Skin epidermis (tissue), 12 donors: ENCODE results near the gene BDH1.
A peak's percentile ranks its signal among the peaks of the same experiment; 100 is the strongest.

ENCODE experiments used
- H3K27ac ChIP-seq, 21 experiments: fragments of 200-600 bp; sonication (generic) in 11 of 21; one replicate each; pipeline ENCODE4 v1.5.0; 2020; ENCODE audit warnings: mild to moderate bottlenecking in 3 of 21, inconsistent platforms in 2 of 21, moderate library complexity in 2 of 21
- H3K4me3 ChIP-seq, 7 experiments: fragments of 200-600 bp; sonication (generic) in 2 of 7; one replicate each; pipeline ENCODE4 v1.5.0; 2020; ENCODE audit warnings: inconsistent platforms in 2 of 7, mild to moderate bottlenecking in 2 of 7, moderate library complexity in 1 of 7

Gene BDH1

DNA sequence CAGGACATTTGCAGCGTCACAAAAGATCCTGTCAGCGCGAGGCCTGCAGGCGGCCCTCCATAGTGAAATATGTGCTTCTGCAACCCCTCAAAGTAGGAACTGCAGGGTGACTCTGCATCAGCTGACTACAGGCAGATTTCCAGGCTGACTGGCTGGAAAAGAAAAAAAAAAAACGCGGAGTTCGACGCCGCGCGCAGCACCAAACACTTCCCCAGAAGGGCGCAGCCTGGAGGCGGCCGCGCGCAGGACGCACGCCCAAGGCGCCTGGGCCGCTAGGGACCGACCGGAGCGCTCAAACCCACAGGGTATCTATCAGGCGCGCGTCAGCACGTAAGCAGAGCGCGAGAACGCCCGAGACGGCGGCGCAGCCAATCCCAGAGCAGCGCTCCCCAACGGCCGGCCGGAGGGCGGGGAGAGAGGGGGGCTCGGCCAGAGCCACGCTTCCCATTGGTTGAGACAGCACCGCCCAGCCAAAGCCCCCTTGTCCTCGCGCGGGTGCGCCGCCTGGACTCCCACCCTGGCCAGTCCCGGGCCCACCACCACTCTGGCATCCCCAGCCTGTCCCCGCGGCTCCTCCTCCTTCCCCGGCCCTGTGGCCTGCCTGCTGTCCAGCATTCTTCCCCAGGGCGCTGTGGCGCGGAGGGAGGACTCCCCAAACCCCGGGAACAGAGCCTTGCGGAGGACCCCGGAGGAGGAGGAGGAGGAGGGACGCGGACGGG, 1.0 kb downstream of the BDH1 start:
- H3K4me3 ChIP-seq = peak overlapping the region; percentile 45 to 85 (median 80)
- peak overlapping the region; percentile 4 to 90 (median 81) for H3K27ac ChIP-seq

DNA sequence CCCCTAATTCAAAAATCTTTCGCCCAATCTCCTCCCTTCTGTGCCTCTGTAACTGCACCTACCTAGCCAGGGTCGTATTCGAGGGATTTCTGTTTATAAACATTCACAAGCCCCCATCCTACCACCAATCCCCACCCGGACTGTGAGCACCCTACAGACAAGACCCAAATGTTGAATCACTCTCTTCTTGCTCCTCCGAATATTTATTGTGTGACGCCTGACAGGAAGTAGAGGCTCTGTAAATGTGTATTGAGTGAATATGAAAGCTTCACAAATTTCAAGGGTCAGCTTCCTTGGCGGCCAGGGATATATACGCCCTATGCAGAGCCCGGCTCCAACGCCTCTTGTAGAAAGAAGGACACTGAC, 1.6 kb downstream of the BDH1 start:
- Histone ChIP-seq H3K27ac (peak overlapping the region in 20 of 21 experiments; percentile 43 to 90 (median 80)), H3K4me3 (peak overlapping the region; percentile 45 to 85 (median 80))

DNA sequence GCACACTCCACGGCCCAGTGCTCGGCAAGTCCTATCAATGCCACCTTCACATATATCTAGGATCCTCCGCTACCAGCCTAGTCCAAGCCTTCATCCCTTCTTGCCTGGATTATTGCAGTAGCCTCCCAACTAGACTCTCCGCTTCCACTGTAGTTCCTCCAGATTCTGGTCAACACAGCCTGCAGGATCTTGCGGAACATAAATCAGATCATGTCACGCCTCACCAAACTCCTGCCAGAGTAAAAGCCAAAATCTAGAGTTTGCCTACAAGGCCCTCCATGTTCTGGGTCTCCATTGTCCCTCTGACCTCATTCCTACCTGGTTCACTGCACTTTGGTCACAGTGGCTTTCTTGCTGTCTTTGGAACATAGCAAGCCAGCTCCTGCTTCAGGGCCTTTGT, 3.6 kb downstream of the BDH1 start:
- H3K27ac ChIP-seq = no peak overlapping the region
- no peak overlapping the region for H3K4me3 ChIP-seq

DNA sequence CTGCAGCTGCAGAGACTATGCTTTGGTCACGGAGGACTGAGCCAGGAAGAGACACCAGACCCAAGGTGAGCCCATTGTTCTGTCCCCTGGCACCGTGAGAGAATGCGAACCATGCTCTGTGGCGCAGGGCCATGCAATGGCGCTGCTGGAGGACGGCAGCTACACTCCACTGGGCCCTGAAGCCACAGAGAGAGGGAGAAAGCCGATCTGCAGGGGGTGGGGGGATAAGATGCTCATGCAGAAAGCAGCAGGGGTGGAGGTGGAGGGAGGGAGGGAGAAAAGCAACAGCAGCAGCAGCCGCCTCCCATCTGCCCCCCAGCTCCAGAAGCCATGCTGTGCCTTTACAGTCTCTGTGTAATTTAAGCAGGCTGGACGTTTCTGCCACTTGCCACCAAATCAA, 5.3 kb downstream of the BDH1 start:
- Histone ChIP-seq H3K27ac (no peak overlapping the region), H3K4me3 (no peak overlapping the region)

DNA sequence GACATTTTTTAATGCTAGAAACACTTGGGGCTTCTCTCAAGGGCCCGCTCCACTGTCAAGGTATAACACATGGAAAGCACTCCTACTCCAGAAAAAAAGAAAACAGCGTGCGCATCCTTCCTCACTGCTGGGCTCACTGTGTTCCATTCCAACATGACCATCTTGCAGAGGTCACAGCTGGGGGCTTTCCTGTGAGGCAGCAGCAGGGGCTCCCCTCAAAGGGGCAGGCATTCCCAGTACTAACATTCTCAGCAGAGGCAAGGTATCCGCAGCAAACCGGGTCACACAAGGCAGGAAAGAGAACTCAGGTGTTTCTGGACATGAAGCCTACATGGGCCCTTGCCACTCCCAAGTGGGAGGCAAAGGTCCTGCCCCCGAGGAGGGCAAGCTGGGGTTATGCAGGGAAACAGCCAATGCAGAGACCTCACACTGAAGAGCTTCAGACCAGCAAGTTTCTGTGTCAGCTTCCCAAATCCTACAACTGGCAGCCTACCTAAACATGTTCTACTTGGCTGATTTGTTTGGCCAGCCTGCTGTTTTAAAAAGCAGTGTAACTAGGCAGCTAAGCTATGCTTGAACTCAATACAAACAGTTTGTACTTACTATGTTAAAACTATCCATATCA, 6.4 kb downstream of the BDH1 start:
- Histone ChIP-seq H3K27ac (no peak overlapping the region), H3K4me3 (no peak overlapping the region)

DNA sequence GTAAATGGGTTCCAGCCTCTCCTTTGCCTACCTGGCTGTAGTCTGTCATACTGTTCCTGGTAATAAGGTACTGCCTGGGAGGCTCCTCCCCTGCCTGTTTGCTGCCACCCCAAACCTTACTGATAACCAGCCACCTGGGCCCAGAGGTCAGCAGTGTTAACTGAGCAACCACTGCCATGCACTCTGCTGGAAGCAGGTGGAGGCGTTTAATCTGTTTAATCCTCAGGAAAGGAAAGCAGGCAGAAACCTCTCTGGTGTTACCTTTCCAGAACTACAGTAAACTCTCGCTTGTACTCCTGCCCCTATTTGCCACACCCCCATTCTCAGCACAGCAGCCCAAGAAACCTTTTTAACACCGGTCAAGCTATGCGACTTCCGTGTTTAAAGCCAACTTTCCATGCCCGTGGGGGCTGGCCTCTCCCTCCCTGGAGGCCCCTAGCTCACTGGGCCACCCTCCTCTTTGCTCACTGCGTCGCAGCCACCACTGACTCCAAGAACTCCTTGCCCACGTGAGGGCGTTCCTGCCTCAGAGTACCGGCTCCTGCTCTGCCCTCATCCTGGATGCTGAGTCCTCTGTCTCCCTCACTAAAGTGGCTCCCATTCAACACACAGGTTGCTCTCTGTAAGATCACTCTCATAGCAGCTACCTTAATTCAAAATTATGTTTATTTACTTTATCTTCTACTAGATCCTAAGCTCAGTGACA, 8.3 kb downstream of the BDH1 start:
- H3K27ac ChIP-seq = peak overlapping the region in 12 of 21 experiments; percentile 3 to 78 (median 54)

DNA sequence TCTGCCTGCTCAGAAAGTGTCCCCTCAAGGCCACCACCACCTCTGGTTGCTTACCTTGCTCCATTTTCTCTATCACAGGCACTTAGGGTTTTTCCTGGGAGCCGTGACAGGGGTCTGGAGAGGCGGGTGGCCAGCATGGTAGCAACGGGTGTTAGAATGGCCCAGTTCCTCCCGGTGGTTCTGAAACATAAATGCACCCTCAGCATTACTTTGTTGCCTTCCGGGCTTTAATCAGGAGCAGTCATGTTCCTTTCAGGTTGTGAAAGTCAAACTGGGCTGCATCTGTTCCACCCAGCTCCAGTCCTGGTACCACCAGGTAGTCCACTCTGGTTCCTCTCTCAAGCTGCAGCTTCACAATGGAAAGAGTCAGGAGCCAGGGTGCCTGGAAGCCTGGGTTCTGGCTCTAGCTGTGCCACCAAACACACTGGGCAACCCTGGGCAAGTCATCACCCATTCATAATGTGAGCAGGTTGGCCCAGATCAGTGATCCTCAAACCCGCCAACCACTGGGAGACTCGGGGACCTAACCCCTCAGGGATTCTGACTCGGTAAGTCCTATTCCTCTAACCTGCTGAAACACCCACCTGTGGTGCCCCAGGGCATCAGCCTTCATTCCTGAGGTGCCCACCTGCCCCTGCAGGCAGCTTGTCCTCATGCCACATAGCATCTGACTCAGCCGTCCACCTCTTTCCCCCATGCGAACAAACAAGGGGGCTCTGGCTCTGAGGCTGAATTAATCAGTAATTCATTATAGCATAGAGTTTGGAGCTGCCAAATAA, 9.3 kb downstream of the BDH1 start:
- H3K4me3 ChIP-seq = peak overlapping the region in 3 of 7 experiments; percentile 1 to 9 (median 2)
- H3K27ac ChIP-seq = peak overlapping the region in 15 of 21 experiments; percentile 21 to 78 (median 55)

More for the DNA sequence above, 8.3 kb downstream of the BDH1 start:
- no peak overlapping the region for H3K4me3 ChIP-seq

DNA sequence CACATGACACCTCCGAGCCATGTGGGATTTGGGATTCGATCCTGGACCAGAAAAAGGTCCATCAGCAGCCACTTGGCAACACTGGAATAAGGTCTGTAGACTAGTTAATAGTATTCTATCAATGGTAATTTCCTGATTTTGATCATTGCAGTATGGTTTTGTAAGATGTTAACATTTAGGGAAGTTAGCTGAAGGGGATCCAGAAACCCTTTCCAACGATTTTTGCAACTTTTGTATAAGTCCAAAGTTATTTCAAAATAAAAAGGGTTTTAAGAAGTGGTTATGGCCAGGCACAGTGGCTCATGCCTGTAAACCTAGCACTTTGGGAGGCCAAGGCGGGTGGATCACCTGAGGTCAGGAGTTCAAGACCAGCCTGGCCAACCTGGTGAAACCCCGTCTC, 10.2 kb downstream of the BDH1 start:
- Histone ChIP-seq H3K4me3 (peak overlapping the region in 2 of 7 experiments; percentile 2 to 9), H3K27ac (peak overlapping the region in 10 of 21 experiments; percentile 33 to 78 (median 58))

DNA sequence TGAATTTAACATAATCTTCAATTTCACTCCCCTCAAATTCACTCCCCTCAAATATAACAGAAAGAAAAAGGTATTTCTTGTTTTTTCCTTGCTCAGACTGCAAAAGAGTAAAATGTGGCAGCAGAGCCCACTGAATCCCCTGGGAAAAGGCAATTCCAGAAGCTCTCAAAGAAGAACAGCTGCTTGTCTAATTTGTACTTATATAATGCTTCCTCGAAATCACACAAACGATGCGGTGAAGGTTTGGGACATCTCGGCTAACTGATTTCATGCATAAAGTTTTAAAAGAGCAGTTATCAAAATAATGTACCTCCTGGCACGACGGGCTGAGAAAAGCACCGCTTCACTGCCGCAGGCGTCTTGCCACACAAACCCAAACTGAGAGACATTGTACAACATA, 10.7 kb downstream of the BDH1 start:
- peak overlapping the region in 3 of 21 experiments; percentile 16 to 78 (median 50) for H3K27ac ChIP-seq
- H3K4me3 ChIP-seq = no peak overlapping the region

DNA sequence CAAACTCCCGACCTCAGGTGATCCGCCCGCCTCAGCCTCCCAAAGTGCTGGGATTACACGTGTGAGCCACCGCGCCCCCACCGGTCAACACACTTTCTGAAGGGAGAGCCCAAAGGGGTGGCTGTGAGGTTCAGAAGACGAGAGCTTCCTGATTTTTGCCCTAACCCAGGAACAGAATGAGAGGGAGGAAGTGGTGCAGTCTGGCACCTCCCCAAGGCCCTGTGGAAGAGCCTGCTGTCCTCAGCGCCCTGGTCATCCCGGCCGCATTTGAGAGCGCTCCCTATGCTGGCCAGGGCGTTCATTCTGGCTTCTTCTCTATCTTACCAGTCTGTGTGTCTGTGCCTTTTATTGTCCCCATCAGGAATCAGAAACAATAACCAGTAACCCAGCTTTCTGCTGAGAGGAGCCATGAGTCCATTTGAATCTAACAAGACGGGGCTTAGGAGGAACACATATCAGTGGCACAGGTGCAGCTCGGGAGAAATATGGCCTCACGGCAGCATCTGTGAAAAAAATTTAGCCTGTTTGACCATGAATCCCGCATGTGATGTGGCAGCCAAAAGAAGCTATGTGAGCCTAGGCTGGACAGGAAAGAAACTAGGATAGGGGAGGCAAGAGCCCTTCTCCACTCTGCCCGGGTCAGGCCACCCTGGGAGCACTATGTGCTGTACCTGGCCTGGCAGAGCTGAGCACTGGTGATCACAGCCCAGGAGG, 12.9 kb downstream of the BDH1 start:
- Histone ChIP-seq H3K4me3 (no peak overlapping the region), H3K27ac (peak overlapping the region in 6 of 21 experiments; percentile 12 to 78 (median 44))

DNA sequence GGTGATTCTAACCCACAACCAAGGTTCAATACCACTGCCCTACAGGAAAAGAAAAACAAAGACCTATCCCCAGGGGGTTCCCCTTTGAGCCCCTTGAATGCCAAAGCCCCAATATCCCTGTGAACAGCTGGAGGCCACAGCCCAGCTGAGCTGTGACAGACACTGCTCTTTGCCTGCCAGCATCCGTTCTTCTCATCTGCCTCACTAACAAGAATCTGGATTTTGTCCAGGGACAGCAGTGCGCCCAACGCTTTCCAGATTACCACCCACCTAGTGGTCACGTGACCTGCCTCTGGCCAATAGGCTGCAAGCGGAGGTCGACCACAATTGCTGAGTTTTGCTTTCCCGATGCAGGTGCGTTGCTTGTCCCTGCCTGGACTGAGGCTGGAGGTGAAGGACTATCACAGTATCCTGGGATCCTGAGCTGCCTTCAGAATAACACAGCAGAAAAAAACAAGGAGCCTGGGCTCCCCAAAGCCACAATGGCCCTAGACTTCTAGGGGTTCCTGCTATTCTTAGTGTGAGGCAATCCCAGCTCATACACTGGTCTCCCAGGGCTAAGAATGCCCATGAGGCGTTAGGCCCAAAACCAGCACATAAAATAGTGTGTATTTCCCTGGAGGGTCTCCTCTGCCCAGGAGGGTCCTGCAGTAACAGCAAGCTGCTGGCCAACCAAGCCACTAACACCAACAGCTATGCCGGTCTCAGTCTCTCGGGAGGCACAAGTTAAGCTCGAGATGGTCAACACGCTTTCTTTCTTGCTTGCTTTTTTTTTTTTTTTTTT, 13.8 kb downstream of the BDH1 start:
- Histone ChIP-seq H3K27ac (peak overlapping the region in 17 of 21 experiments; percentile 13 to 87 (median 70)), H3K4me3 (no peak overlapping the region)

DNA sequence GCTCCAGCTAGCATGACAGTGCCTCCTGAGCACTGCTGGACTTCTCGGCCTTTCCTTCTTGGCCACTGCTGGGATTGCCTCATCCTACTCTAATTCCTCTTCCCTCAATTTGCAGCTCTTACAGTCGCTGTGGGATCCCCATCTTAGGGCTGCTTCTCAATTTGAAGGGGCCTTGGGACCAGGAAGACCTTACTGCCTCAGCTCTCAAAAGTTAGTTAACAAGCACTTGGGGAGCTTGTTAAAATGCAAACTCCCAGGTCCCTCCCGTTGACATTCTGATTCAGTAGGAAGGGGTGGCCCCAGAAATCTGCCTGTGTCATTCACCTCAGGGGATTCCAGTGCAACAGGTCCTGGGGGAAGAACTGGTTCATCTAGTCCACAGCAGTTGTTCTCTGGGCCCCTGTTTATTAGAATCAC, 14.8 kb downstream of the BDH1 start:
- H3K27ac ChIP-seq = peak overlapping the region in 20 of 21 experiments; percentile 46 to 87 (median 71)
- H3K4me3 ChIP-seq = no peak overlapping the region

DNA sequence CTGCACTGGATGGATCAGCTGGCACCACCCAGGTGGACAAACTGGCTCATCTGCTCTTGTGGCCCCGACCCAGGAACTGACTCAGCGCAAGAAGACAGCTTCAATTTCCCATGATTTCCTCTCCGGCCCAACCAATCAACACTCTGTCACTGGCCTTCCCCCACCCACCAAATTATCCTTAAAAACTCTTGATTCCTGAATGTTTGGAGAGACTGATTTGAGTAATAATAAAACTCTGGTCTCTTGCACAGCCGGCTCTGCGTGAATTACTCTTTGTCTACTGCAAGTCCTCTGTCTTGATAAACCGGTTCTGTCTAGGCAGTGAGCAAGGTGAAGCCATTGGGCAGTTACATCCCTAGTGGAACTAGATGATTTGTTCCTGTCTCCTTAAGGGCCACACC, 16.1 kb downstream of the BDH1 start:
- no peak overlapping the region for H3K4me3 ChIP-seq

DNA sequence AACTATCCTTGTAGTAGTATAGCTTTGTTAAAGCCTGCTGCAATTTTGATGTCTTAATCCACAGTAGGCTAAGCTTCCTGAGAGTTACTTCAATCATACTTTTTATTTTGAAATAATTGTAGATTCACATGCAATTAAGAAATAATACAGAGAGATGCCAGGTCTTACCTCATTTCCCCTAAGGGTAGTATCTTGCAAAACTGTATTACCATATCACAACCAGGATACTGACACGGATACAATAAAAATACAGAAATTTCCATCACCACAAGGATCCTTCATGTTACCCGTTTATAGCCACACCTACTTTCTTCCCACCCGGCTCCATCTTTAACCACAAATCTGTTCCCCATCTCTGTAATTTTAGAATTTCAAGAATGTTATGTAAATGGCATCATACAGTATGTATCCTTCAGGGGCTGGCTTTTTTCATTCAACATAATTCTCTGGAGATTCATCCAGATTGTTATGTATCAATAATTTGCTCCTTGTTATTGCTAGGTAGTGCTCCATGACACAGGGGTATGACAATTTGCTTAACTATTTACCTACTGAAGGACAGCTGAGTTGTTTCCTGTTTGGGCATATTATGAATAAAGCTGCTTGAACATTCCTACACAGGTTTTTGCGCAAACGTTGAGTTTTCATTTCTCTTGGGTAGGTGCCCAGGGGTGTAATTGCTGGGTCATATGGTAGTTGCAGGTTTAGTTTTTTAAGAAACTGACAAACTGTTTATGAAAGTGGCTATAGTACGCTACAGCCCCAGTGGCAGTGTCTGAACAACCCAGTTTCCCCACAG, 21.6 kb downstream of the BDH1 start:
- H3K4me3 ChIP-seq = no peak overlapping the region
- peak overlapping the region in 17 of 21 experiments; percentile 29 to 80 (median 66) for H3K27ac ChIP-seq

More for the DNA sequence above, 16.1 kb downstream of the BDH1 start:
- peak overlapping the region in 12 of 21 experiments; percentile 22 to 82 (median 64) for H3K27ac ChIP-seq

DNA sequence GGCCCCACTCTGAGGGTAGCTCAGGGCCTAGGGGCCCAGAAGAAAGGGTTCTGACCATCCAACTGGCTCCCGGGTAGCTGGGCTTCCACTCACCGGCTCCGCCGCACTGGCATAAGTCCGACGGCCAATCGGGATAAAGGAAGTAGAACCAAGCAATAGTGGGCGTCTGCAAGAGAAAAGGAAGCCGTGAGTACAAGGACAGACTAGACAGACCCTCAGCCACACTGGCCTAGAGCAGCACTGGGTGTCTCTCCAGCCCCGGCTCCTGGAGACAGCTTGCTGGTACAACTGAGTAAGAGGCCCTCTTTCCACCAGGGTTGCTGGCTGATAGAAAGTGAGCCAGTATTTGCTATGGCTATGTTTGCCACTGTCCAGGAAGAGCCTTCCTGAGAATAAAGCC, 22.4 kb downstream of the BDH1 start:
- H3K4me3 ChIP-seq = no peak overlapping the region
- H3K27ac ChIP-seq = peak overlapping the region in 19 of 21 experiments; percentile 29 to 80 (median 66)

DNA sequence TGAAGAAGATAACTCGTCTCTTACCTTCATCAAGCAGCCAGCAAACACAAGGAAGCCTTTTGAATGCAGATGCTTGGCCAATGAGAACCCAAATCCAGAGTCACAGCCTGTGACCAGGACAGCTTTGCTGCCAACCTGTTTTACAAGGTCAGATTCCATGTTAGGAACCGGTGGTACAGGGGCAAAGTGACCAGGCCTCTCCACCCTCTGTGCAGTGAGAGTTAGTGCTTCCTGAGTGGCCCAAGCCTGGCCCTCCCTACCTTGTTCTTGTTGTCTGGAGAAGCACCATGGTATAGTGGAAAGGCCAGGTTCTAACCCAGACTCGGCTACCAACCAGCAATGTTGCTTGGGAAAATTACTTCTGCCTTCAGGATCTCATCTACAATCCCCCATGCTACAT, 23.4 kb downstream of the BDH1 start:
- H3K4me3 ChIP-seq = no peak overlapping the region
- peak overlapping the region in 8 of 21 experiments; percentile 36 to 80 (median 66) for H3K27ac ChIP-seq

DNA sequence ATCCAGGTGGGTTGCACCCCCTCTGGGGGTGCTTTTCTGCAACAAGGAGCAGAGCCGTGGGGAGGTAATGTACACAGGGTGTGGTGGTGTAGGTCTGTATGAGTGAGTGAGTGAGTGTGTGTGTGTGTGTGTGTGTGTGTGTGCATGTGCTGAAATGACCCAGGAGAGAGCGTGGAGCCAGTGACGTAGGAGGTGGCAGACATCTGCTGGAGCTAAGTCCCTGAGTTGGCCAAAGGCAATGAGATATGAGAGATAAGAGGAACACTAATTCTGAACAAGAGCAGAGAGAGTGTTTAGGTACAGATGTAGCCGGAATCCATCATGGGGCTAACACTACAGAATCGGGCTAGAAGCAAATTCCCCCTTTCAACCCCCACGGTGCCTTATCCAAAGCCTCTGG, 27.6 kb downstream of the BDH1 start:
- peak overlapping the region in 4 of 21 experiments; percentile 47 to 66 (median 62) for H3K27ac ChIP-seq
- no peak overlapping the region for H3K4me3 ChIP-seq
